ENCODE results near the gene ASF1A.

ASF1A gene

GRCh38 chr6:118882314-118882905 lies 11.5 kb upstream of the ASF1A start:
- DNase-seq, result no peak

- DNase-seq, result no peak
Measured at GRCh38 chr6:118886641-118887040, 7.3 kb upstream of the ASF1A start.

GRCh38 chr6:118889163-118889562 lies 4.8 kb upstream of the ASF1A start:
- no peak for DNase-seq

GRCh38 chr6:118890997-118891790 lies 2.8 kb upstream of the ASF1A start:
- DNase-seq, result no peak

GRCh38 chr6:118892355-118892991 lies 1.5 kb upstream of the ASF1A start:
- no peak for DNase-seq

- DNase-seq, result no peak
Measured at GRCh38 chr6:118893064-118893806, 717 bp upstream of the ASF1A start.

GRCh38 chr6:118894425-118895260 lies 691 bp downstream of the ASF1A start:
- DNase-seq, result peak; percentile 83

- DNase-seq, result no peak
Measured at GRCh38 chr6:118895261-118895560, 1.3 kb downstream of the ASF1A start.

GRCh38 chr6:118895859-118896258 lies 1.9 kb downstream of the ASF1A start:
- DNase-seq, result no peak

- DNase-seq, result no peak
Measured at GRCh38 chr6:118896339-118897136, 2.6 kb downstream of the ASF1A start.

- no peak for DNase-seq
Measured at GRCh38 chr6:118897386-118897785, 3.4 kb downstream of the ASF1A start.

- DNase-seq, result no peak
Measured at GRCh38 chr6:118899948-118900347, 6.0 kb downstream of the ASF1A start.

- no peak for DNase-seq
Measured at GRCh38 chr6:118902726-118903125, 8.8 kb downstream of the ASF1A start.

GRCh38 chr6:118903138-118903537 lies 9.2 kb downstream of the ASF1A start:
- no peak for DNase-seq

- no peak for DNase-seq
Measured at GRCh38 chr6:118903691-118904090, 9.7 kb downstream of the ASF1A start.

- DNase-seq, result no peak
Measured at GRCh38 chr6:118905084-118905483, 11.1 kb downstream of the ASF1A start.

GRCh38 chr6:118905851-118906250 lies 11.9 kb downstream of the ASF1A start:
- no peak for DNase-seq

- DNase-seq, result no peak
Measured at GRCh38 chr6:118908441-118908840, 14.5 kb downstream of the ASF1A start.

- DNase-seq, result no peak
Measured at GRCh38 chr6:118912646-118913045, 18.7 kb downstream of the ASF1A start.

GRCh38 chr6:118913161-118913560 lies 19.2 kb downstream of the ASF1A start:
- DNase-seq, result no peak

- DNase-seq, result no peak
Measured at GRCh38 chr6:118914598-118914997, 20.6 kb downstream of the ASF1A start.

All from activated CD8-positive, alpha-beta memory T cell treated with anti-CD3 and anti-CD28 coated beads for 24 hours (primary cell).